Epithelial cell of esophagus (primary cell): ENCODE data around the gene CRIM1.

Source experiments
- DNase-seq: peaks from one replicate; pipeline ENCODE4 v3.0.0; 2010; ENCODE audit warnings: low read depth
- H3K4me3 ChIP-seq: 2 replicates; pipeline ENCODE4 v1.5.1; 2011; ENCODE audit warnings: mild to moderate bottlenecking, low read length, control low read depth
- CTCF ChIP-seq: IDR thresholded peaks from 2 replicates; pipeline ENCODE4 v1.5.1; 2011; ENCODE audit warnings: low read depth, mild to moderate bottlenecking, low read length, control low read depth, inconsistent platforms; ENCODE audit not compliant: insufficient read depth; ENCODE audit errors: missing control alignments

The CRIM1 gene

GRCh38 chr2:36515538-36515937 is 160.0 kb downstream of the CRIM1 start:
- H3K4me3 ChIP-seq: no peak overlapping the region
- TF ChIP-seq CTCF: no peak
- DNase-seq: no peak

GRCh38 chr2:36516136-36516870 is 160.7 kb downstream of the CRIM1 start:
- no peak for TF ChIP-seq CTCF
- no peak overlapping the region for H3K4me3 ChIP-seq
- peak; percentile 38 for DNase-seq

GRCh38 chr2:36520431-36520830 is 164.9 kb downstream of the CRIM1 start:
- no peak for TF ChIP-seq CTCF
- H3K4me3 ChIP-seq: no peak overlapping the region
- DNase-seq: no peak

DNA sequence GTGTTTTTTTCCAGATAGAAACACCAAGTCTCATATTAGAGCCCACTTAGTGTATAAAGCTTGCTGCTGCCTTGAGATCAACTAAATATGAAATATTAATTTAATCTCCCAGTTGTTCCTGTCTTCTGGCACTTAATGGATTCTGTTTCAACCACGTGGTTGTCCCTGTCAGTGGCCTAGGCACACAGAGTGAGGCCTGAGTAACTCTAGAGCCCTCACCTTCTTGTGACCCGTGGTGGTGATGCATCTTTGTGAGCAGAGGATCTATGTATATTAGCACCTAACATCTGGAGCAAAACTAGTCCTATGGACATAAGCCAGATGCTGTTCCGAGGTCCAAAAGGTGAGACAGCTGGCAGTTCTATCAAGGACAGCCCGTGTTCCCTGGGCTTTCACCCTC is 167.6 kb downstream of the CRIM1 start:
- no peak for TF ChIP-seq CTCF
- no peak for DNase-seq
- H3K4me3 ChIP-seq: no peak overlapping the region

- TF ChIP-seq CTCF: no peak
- DNase-seq: no peak
- no peak overlapping the region for H3K4me3 ChIP-seq
These were observed 169.7 kb downstream of the CRIM1 start for GRCh38 chr2:36525245-36525644.

GRCh38 chr2:36526226-36526625 is 170.6 kb downstream of the CRIM1 start:
- DNase-seq: no peak
- TF ChIP-seq CTCF: no peak
- no peak overlapping the region for H3K4me3 ChIP-seq

GRCh38 chr2:36528274-36528673 is 172.7 kb downstream of the CRIM1 start:
- TF ChIP-seq CTCF: no peak
- DNase-seq: no peak
- no peak overlapping the region for H3K4me3 ChIP-seq
